Cardiac muscle cell (in vitro differentiated cells and primary cell): ENCODE measurements around the gene CHCHD2. TPM values are rescaled to one million over a fixed set of nuclear protein-coding genes. Genes with fewer than 3 reads are reported as not detected.
"Not testable (repeated sequence)": the region's sequence is repeated elsewhere in the genome, so short reads cannot be mapped to it uniquely, and the experiment has no call there.

ENCODE experiments used
- DNase-seq, 2 donors: peaks; one replicate each; pipeline versions ENCODE4 v3.0.0 to v3.0.0-alpha.2; 2010 to 2017; ENCODE audit warnings: low read depth in 1 of 2, low spot score in 1 of 2
- H3K27ac ChIP-seq: fragments of 200-600 bp; sonication (generic); 2 replicates; pipeline ENCODE4 v1.5.1; 2016
- H3K27me3 ChIP-seq: fragments of 200-600 bp; sonication (generic); 2 replicates; pipeline ENCODE4 v1.6.0; 2016; ENCODE audit warnings: control low read depth
- H3K36me3 ChIP-seq: fragments of 200-600 bp; sonication (generic); 2 replicates; pipeline ENCODE4 v1.5.1; 2016; ENCODE audit warnings: control low read depth
- H3K4me1 ChIP-seq: fragments of 200-600 bp; sonication (generic); 2 replicates; pipeline ENCODE4 v1.8.1; 2017; ENCODE audit warnings: low read depth, mild to moderate bottlenecking, mixed run types
- H3K4me3 ChIP-seq: fragments of 200-600 bp; sonication (generic); 2 replicates; pipeline ENCODE4 v1.5.1; 2016; ENCODE audit warnings: mild to moderate bottlenecking
- H3K9me3 ChIP-seq: fragments of 200-600 bp; sonication (generic); 2 replicates; pipeline ENCODE4 v1.5.1; 2017; ENCODE audit warnings: low read depth, mild to moderate bottlenecking, control low read depth
- CTCF ChIP-seq: IDR thresholded peaks from 2 replicates; pipeline ENCODE4 v1.5.1; 2012; ENCODE audit warnings: low read depth, mild to moderate bottlenecking, low read length
- polyA plus RNA-seq: library from polyadenylated mRNA; unstranded; fragments of >200 nt; fragmentation: Nextera tagmentation; extraction: Ambion mirVana; gene quantifications from 2 replicates; pipeline ENCODE4 v1.2.1, GENCODE V29; 2016
- total RNA-seq: library from RNA; depleted of rRNA; stranded (reverse); fragments of >200 nt; gene quantifications from 2 replicates; pipeline ENCODE4 v1.2.3, GENCODE V29; 2016

Gene CHCHD2
- total and polyA plus RNA-seq, 2 experiments from 2014 or later, result 393 to 556 TPM

GRCh38 chr7:56079450-56080185 lies 26.7 kb downstream of the CHCHD2 start:
- Histone ChIP-seq H3K4me1 (no peaks in the 10 kb centered on the region), H3K27ac (peak overlapping the region; percentile 15), H3K36me3 (no peaks in the 10 kb centered on the region), H3K9me3 (no peaks in the 10 kb centered on the region), H3K4me3 (no peak overlapping the region), H3K27me3 (no peaks in the 10 kb centered on the region)
- TF ChIP-seq CTCF, result peak; percentile 80
- DNase-seq, result peak; percentile 30 to 83

- no peak overlapping the region for H3K27ac ChIP-seq
- no peaks in the 10 kb centered on the region for H3K4me1 ChIP-seq
- no peaks in the 10 kb centered on the region for H3K27me3 ChIP-seq
- no peaks in the 10 kb centered on the region for H3K9me3 ChIP-seq
- TF ChIP-seq CTCF, result no peak
- DNase-seq, result no peak
- H3K36me3 ChIP-seq, result no peaks in the 10 kb centered on the region
- no peak overlapping the region for H3K4me3 ChIP-seq
These were observed 28.1 kb downstream of the CHCHD2 start for GRCh38 chr7:56078196-56078595.

GRCh38 chr7:56077681-56078080 lies 28.6 kb downstream of the CHCHD2 start:
- H3K27ac ChIP-seq, result no peak overlapping the region
- no peaks in the 10 kb centered on the region for H3K27me3 ChIP-seq
- TF ChIP-seq CTCF, result no peak
- H3K4me1 ChIP-seq, result no peaks in the 10 kb centered on the region
- H3K36me3 ChIP-seq, result no peaks in the 10 kb centered on the region
- H3K4me3 ChIP-seq, result no peak overlapping the region
- no peak for DNase-seq
- no peaks in the 10 kb centered on the region for H3K9me3 ChIP-seq

- peaks cover 3% of the 10 kb centered on the region for H3K36me3 ChIP-seq
- H3K27me3 ChIP-seq, result no peaks in the 10 kb centered on the region
- no peak overlapping the region for H3K4me3 ChIP-seq
- H3K4me1 ChIP-seq, result no peaks in the 10 kb centered on the region
- peak; percentile 97 for TF ChIP-seq CTCF
- H3K9me3 ChIP-seq, result no peaks in the 10 kb centered on the region
- H3K27ac ChIP-seq, result no peak overlapping the region
- peak; percentile 84 to 88 for DNase-seq
These were observed 31.9 kb downstream of the CHCHD2 start for GRCh38 chr7:56074371-56074791.

GRCh38 chr7:56066376-56066775 lies 39.9 kb downstream of the CHCHD2 start:
- not testable (repeated sequence) for H3K27me3 ChIP-seq, H3K9me3 ChIP-seq, H3K4me3 ChIP-seq, H3K4me1 ChIP-seq, DNase-seq
- H3K27ac ChIP-seq, result peak overlapping the region; percentile 13
- peaks cover 26% of the 10 kb centered on the region for H3K36me3 ChIP-seq

- H3K27me3 ChIP-seq, result no peaks in the 10 kb centered on the region
- DNase-seq, result peak; percentile 92 to 97
- peaks cover 39% of the 10 kb centered on the region for H3K36me3 ChIP-seq
- H3K4me3 ChIP-seq, result peak within 1 kb of the TSS; percentile 79
- H3K9me3 ChIP-seq, result no peaks in the 10 kb centered on the region
- H3K27ac ChIP-seq, result peak within 1 kb of the TSS; percentile 86
- peaks cover 6% of the 10 kb centered on the region for H3K4me1 ChIP-seq
- TF ChIP-seq CTCF, result peak; percentile 20
These were observed 42.2 kb downstream of the CHCHD2 start, which contains the start of gene SUMF2 for GRCh38 chr7:56063882-56064625. Gene SUMF2 (plus strand): TSS chr7:56064286. CDS start chr7:56064312, 26 bp downstream.
